HG03097 (cell line): Measurements from ENCODE around the gene DCLK2.
"Not testable (repeated sequence)": the region's sequence is repeated elsewhere in the genome, so short reads cannot be mapped to it uniquely, and the experiment has no call there.

Experiments
- ATAC-seq: cut with Tn5 transposase; IDR thresholded peaks from one replicate; pipeline ENCODE4 v1.9.1; 2021; ENCODE audit not compliant: unreplicated experiment, low FRiP score

DCLK2 gene

DNA sequence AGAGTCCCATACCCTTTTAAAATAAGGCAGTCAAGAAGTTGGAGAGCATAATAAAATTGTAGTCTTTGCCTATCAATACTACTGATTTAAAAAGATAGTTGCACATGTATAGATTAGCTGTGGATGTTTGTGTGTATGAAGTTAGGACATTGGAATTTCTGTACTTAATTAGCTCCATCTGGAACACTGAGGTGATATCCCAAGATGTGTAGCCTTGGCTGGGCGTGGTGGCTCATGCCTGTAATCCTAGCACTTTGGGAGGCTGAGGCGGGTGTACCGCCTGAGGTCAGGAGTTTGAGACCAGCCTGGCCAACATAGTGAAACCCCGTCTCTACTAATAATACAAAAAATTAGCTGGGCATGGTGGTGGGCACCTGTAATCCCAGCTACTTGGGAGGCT, 119.0 kb downstream of the DCLK2 start:
- ATAC-seq, result not testable (repeated sequence)

DNA sequence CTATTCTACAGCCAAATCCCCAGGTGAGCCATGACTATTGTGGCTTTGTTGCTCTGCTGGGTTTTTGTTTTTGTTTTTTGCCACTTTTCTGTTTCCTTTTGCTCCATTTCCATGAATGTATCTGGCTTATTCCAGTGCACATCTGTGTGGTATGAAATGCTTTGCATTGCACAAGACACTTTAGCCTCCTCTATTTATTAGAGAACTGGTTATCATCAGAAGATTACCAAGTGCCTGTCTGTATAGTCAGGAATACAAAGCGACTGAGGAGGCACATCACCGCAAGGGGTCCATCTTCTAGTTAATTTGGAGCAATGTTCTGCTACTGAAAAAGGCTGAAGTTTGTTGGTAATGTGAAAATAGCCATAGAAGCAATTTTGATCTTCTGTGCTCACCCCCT, 120.8 kb downstream of the DCLK2 start:
- ATAC-seq, result no peak

DNA sequence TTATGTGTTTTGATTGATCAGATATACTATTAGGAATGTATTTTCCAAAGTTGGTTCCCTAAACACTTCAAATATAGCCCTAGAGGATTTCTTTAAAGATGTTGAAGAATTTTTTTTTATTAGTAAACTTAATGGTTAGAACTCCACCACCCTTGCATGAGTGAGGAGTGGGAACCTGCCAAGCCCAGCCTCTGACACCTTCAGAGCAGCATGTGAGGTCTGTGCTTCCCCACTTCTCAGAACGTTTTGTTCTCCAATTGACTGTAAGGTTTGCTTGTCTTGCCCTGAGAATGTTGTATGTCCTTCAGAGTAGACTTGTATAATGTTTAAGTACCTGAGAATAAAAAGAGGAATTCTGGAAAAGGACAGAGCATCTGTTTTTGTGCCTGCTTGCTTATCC, 126.8 kb downstream of the DCLK2 start:
- ATAC-seq, result no peak

DNA sequence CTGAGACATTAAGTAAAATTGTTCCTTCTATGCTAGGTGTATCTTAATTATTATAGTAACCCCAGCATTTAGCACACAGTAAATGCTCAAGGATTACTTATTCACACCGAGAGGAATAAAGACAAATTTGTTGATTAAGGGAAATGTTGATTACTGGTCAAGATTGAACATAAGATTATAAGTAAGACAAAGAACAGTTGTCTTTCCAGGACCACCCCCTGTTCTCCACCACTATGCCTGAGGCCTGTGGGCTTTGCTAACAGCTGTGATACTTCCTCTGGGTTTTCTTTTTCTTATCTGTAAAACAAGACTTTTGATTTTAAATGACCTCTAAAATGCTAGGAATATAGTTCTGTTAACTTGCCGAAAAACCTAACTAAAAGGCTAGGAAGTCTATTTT, 128.0 kb downstream of the DCLK2 start:
- no peak for ATAC-seq

DNA sequence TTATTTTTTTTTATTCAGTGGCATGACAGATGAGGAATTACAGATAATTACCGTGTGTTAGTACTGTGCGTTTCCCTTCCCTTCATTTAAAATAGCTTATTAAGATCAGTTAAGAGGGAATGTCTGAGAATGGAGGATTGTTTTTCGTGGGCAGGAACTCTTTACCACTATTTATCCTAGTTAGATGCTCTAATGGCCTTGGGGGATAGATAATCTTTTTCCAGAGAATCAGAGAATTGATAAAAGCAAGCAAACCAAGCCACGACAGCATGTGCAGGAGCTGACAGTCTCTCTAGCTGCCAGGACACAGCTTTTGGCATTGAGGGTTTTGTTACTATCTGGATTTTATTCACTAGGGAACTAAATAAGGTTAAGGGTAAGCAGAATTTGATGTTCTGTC, 128.7 kb downstream of the DCLK2 start:
- no peak for ATAC-seq

DNA sequence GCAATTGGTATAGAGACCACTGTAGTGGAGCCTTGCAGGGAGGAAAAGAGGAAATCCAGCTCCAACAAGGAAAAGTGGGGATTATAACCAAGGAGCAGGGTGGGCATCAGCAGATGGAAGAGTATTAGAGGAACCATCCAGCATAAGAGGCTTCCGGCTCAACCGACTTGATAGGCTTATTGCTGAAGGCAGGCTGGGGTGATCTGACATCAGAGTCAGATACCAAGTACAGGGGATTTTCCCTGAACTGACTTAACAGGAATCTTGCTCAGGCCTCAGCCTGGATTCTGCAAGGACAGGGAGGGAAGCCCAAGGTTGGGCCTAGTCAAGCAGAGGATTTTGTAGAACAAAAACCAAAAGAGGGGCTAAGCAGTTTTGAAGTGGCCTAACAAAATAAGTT, 129.6 kb downstream of the DCLK2 start:
- no peak for ATAC-seq

DNA sequence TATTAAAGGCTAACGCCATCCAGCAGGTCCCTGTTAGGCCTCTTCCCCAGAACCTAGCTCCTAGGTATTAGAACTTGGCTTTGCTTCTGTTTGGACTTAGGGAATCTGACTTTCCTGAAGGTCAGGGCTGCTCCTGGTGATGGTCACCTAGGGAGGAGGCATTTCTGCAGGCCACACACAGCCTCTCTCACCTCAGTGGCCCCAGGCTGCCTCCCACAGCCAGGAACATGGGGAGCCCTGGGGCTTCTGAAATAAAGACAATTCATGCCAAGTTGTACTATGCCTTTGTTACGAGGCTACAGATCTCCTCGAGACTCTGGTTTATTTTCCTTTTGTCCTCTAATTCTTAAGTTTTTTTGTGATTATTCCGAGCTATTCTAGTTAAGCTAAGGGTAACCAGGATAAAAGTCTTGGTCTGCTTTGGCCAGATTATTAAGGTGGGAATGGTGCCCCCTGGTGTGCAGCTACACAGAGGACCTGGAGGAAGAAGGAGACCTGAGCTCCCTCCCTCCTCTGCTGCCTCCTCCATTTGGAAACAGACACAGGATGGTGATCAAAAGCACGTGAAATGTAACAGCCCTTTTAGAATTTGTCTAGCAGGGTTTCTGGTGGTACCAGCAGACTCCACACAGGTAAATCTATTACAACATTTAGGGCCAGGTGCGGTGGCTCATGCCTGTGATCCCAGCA, 131.0 kb downstream of the DCLK2 start:
- no peak for ATAC-seq

DNA sequence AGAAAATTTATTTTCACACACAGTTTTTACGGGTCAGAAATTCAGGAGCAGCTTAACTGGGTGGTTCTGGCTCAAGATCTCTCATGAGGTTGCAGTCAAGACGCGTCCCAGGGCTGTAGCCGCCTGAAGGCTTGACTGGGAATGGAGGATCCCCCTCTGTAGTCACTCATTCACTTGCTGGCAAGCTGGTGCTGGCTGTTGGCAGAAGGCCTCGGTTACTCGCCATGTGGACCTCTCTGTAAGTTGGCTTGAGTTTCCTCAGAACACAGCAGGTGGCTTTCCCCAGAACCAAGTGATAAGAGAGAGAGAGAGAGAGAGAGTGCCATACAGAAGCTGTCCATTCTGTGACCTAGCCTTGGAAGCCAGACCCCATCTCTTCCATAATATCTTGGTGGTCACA, 132.8 kb downstream of the DCLK2 start:
- no peak for ATAC-seq

DNA sequence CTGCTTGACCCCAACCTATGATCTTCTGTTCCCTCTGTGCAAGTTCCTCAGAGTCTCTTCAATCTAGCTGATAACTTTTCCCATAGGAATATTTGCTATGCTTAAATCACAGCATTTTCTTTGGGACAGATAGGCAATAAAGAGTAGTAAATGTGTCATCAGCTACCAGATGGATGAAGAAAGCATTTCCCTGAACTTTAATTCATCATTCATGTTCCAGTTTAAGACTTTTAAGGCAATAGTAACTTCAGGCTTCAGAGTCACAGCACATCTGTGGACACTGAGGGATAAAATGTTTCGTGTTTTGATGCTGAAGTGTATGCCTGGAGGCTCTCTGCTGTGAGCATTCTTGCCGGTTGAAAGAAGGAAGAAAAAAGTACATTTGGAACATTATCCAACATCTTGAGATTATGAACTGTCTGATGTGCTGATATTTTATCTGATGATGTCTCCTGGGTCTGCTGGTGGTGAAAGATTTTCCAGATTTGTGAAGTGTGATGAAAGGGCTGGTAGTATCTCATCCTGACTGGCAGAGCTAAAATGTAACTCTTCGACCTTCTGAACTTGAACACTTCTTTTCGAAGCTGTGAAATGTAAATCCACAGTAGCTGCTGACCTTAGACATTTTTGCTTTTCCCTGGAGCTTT, 133.7 kb downstream of the DCLK2 start:
- ATAC-seq, result no peak

DNA sequence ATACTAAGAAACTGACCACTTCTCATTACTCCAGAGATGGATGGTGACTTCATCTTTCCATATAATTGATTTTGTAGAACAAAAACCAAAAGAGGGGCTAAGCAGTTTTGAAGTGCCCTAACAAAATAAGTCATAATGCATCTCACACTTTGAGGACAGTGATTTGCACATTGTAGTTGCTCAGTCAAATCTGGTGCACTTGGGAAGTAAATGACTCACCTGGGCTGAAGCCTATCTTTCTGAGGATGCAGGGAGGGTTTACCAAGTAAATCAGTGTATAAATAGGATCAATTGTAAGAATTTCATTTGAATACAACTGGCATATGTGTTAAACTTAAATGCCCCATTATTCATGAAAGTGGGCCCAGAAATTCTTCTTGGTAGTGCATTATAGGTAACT, 134.2 kb downstream of the DCLK2 start:
- ATAC-seq, result no peak

DNA sequence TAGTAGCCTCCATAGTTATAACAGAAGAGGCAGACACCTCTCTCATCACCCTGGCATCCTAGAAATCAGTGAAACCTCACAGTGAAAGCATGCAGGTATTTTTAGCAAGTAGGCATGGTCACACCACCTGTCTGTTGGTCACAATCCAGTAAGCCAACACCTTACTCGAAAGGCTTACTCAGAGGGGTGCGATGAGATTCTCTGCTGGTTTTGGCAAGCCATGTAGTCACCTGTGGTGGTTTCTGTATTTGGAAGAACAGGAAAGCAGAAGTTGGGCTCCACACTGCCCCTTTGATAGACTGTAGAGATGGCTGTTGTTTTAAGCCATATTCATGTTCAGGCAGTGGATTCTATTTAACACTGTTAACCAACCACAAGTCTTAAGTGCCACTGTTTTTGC, 134.7 kb downstream of the DCLK2 start:
- no peak for ATAC-seq

DNA sequence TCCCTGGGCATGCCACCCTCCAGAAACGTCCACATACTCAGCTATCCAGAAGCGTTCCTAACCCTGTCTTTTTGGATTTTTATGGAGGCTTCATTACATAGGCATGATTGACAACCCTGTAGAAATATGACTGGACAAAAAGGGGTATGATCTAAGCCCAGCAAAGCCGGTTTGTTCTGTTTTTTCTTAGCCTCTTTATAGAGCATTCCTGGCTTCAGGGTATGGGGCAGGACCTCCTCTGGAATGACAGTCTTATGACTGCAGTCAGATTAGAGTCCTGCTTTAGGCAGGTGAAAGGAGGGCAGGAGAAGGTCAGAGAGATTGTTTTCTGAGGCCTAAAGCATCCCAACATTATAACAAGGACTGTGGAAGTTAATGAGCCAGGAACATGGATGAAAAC, 137.4 kb downstream of the DCLK2 start:
- ATAC-seq, result no peak

DNA sequence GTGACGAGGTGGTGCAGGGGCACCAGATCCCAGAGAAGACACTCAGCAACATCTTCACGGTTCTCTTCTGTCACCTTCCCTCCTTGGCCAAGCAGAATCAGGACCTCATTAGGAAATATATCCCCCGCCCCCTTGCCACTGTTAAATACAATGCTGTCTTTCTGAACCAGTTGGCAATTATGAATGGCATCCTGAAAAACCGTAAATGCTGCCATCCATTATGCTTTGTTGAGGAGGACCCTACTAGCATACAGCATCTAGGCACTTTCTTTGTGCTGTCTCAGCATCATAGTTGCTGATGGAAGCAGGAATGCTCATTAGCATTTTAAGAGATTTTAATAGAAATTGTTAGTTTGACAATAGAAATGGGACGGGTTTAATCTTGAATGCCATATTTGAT, 138.5 kb downstream of the DCLK2 start:
- no peak for ATAC-seq

DNA sequence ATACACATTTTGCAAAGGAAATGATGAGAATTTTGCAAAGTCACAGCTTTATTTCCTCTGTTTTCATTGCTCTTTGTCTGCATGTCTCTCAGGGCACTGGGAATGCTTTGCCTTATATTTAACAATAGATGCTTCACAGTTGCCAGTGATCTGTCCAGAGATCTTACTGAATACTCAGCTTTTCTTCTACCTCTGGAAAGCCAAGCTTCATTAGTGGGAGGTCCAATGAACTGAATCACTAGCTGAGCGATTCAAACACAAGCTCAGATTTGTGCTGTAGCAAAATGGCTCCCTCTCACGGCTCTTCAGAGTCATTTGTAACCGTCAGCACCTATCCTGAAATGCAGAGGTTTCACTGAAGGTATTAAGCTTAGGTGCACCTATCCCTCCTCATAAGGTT, 138.9 kb downstream of the DCLK2 start:
- no peak for ATAC-seq

DNA sequence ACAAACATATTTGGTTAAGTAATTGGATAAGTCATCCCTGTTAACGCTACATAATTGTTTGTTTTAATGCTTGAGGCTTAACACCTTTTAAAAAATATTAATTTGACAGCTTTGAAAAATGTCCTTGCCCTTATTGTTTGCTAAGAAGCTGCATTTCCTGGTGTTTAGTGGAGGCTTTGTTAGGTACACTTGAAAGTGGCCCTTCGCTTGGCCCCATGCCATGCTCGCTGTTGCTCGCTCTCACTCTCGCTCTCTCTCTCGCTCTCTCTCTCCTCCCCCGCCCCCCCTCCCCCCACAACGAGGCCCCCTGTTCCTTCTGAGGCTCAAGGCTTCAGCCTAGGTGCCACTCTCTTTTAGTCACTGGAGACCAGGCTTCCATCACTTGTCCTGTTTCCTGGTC, 139.6 kb downstream of the DCLK2 start:
- ATAC-seq, result no peak

DNA sequence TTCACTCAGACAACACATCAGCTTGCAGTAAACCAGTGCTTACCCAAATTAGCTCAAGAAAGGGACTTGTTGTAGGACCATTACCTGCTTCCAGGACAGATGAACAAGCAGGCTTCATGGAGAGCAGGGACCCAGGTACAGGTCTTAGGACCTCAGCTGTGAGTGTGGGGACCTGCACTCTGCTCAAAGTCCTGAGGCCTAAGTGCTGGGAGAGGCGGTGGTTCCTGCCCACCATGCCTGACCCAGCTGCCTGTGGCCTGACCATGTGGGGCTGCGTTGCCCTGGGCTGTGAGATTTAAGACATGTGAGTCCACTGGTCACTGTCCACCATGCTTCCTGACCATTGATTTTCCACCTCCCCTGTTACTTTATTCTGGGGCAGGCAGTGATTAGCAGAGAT, 140.2 kb downstream of the DCLK2 start:
- ATAC-seq, result no peak

DNA sequence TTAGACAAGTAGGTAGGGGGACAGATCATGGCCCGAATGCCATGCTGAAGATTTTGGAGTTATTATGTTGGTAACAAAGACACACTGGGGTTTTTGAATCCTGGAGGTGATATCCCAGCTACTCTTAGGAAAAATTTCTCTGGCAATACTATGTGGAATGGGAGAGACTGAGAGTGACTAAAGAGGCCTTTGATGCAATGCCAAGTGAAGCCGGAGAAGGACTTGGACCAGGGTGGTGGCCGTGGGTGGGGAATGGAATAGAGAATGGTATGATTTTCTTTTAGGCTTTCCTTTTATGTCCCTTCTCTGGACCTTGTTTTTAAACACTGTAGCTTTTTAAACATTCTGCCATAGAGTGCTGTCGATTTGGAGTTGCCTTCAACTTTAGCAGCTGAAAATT, 141.6 kb downstream of the DCLK2 start:
- ATAC-seq, result no peak

DNA sequence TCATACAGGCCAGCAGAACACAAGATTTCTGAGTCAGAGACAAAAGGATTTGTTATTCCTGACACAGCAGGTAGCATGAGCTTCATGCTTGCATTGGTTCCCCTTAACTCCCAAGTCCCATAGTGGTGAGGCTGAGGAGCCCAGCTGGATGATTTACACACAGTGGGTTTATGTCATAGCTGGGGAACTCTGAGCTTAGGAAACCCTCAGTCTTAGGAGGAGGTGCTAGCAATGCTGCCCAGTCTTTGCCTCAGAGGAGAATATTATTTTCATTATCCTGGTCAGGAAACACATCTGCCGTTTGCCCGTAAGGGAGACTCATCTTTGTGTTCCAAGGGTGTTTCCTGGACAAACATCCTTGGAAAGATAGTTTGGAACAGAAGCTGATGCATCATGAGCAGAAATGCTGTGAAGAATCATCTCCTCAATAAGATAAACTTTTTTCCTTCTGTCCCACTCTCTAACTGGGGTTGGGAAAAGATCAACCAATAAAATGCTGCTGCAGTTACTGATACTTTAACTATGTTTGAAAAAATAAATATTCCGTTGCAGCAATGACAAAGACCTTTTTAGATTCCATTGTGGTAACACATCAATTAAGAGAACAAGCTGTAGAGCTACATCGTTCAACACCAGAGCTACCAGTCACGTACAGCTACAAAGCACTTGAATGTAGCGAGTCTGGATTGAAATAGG, 146.8 kb downstream of the DCLK2 start:
- no peak for ATAC-seq

DNA sequence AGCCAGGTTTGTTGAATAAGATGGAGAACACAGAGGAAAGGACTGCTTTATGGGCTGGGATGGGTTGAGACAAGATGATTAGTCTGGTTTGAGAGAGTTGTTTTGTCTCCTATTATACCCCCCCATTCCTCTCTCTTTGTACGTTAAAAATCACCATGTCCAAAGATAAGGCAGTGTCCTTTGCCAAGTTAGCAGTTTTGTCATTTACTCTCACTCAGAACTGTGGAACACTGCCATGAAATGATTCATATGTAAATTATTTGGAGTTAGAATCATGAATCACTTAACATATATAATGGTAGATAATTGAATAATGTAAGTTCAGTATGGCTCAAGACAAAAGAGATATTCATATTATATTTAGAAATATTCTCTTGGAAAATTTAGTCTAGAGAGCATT, 151.3 kb downstream of the DCLK2 start:
- no peak for ATAC-seq

DNA sequence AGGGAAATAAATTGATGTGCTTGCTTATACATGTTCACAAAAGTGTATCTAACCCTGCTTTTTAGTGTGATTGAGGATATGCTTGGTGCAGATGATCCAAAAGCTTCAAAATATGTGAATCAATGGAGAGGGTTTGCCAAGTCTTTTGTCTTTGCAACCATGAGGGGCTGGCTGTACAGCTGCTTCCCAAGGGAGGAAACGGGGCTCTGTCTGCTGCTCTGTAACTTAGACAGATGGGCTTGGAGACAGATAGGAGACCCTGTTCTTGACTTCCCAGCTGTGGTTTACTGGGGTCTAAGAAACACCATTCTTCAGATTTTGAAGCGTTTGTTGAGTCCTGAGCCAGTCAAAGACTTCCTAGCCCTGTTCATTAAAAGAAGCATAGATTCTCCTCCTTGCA, 152.3 kb downstream of the DCLK2 start:
- no peak for ATAC-seq

DNA sequence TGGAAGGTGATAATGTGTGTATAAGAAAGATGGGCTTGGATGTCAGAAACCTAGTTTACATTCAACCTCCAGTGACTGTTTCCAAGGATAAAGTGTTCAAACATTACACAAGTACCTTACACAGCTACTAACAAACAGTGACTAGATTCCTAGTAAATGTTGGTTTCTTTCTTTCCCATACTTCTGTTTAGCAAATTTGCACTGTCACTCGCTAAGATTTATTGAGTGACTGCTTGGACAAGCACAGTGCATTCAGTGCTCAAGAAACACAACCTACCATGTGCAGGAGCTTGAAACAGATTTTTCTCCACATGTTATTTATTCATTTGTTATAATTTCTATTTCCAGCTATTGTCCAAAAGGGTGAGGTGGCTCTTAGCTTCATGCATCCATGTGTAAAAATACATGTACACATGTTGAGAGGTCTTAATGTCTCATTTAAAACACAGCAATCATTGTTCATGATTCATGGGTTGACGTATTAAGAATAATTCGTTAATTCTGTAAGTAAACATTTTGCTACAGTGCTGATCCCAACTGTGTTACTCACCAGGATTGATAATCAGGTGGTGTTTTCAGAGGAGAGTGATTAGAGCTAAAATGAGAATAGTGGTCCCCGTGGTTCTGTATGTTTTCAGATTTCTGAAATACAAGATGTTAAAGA, 153.0 kb downstream of the DCLK2 start:
- ATAC-seq, result no peak

DNA sequence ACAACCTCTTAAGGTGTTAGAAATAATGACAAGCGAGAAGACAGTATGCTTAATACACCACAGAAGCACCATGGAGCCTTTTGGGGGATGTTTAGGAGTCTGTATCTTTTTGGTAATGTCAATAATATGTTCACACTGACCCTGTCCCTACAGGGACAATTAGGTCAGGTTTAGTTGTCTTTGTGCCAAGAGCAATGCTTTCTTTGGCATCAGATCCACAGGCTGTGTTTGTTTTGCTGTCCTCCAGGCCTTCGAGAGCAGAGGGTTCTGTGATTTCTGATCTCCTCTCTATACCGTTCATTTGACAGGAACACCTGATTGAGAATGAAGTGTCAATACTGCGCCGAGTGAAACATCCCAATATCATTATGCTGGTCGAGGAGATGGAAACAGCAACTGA, 153.8 kb downstream of the DCLK2 start:
- no peak for ATAC-seq
